Liver (tissue), 9 donors: ENCODE data around the gene THUMPD2. TPM values are rescaled to one million over a fixed set of nuclear protein-coding genes. Genes with fewer than 3 reads are reported as not detected.

ENCODE experiments used
- DNase-seq: peaks from one replicate; pipeline ENCODE4 v3.0.0-alpha.2; 2017; ENCODE audit warnings: low spot score
- H3K27ac ChIP-seq, 2 donors: one replicate each; pipeline ENCODE4 v1.7.0; 2013; ENCODE audit warnings: inconsistent platforms in 2 of 2, low read length in 2 of 2, control low read depth in 1 of 2, low read depth in 1 of 2, mild to moderate bottlenecking in 1 of 2
- H3K27me3 ChIP-seq, 4 donors: one replicate each; pipeline versions ENCODE4 v1.6.1 to v1.7.0; 2013; ENCODE audit warnings: low read length in 3 of 4, inconsistent platforms in 1 of 4, mild to moderate bottlenecking in 1 of 4, moderate library complexity in 1 of 4; ENCODE audit not compliant: control insufficient read depth in 4 of 4, insufficient read depth in 4 of 4
- H3K36me3 ChIP-seq, 4 donors: one replicate each; pipeline versions ENCODE4 v1.6.1 to v1.7.0; 2013; ENCODE audit warnings: low read length in 3 of 4, mild to moderate bottlenecking in 3 of 4, low read depth in 1 of 4, moderate library complexity in 1 of 4; ENCODE audit not compliant: control insufficient read depth in 4 of 4, insufficient read depth in 3 of 4
- H3K4me1 ChIP-seq, 4 donors: one replicate each; pipeline versions ENCODE4 v1.6.1 to v1.7.0; 2013; ENCODE audit warnings: low read length in 3 of 4, mild to moderate bottlenecking in 3 of 4, moderate library complexity in 1 of 4; ENCODE audit not compliant: control insufficient read depth in 4 of 4, insufficient read depth in 4 of 4
- H3K4me3 ChIP-seq, 3 donors: one replicate each; pipeline versions ENCODE4 v1.6.1 to v1.7.0; 2013; ENCODE audit warnings: low read length in 3 of 3, control low read depth in 1 of 3, low read depth in 1 of 3, mild to moderate bottlenecking in 1 of 3
- H3K9ac ChIP-seq, 2 donors: one replicate each; pipeline ENCODE4 v1.7.0; 2013; ENCODE audit warnings: low read length in 2 of 2, mild to moderate bottlenecking in 2 of 2, moderate library complexity in 2 of 2, control low read depth in 1 of 2, low read depth in 1 of 2
- H3K9me3 ChIP-seq, 4 donors: one replicate each; pipeline versions ENCODE4 v1.6.1 to v1.7.0; 2013; ENCODE audit warnings: low read length in 3 of 4; ENCODE audit not compliant: control insufficient read depth in 4 of 4
- ATF3 ChIP-seq: IDR thresholded peaks from 2 replicates; pipeline ENCODE4 v1.6.1; 2016; ENCODE audit warnings: antibody characterized with exemption
- CTCF ChIP-seq: fragments of 150-350 bp; IDR thresholded peaks from 2 replicates; pipeline ENCODE4 v1.5.1; 2017; ENCODE audit warnings: improper control_type of control experiment, low read depth, low read length; ENCODE audit not compliant: missing input control
- EGR1 ChIP-seq, 2 donors: IDR thresholded peaks; 2 replicates each; pipeline ENCODE4 v1.6.1; 2016 to 2018; ENCODE audit warnings: antibody characterized with exemption in 2 of 2, low read depth in 2 of 2
- FOXA1 ChIP-seq: IDR thresholded peaks from 2 replicates; pipeline ENCODE4 v1.6.1; 2016; ENCODE audit warnings: antibody characterized with exemption
- FOXA2 ChIP-seq: IDR thresholded peaks from 2 replicates; pipeline ENCODE4 v1.6.1; 2016; ENCODE audit warnings: antibody characterized with exemption
- GABPA ChIP-seq, 2 donors: IDR thresholded peaks in 1 of 2; conservative IDR thresholded peaks in 1 of 2; 2 replicates each; pipeline ENCODE4 v1.6.1; 2016; ENCODE audit warnings: antibody characterized with exemption in 2 of 2, mild to moderate bottlenecking in 1 of 2, moderate library complexity in 1 of 2
- HNF4A ChIP-seq, 2 donors: conservative IDR thresholded peaks; 2 replicates each; pipeline ENCODE4 v1.6.1; 2016; ENCODE audit warnings: antibody characterized with exemption in 2 of 2, mild to moderate bottlenecking in 2 of 2
- HNF4G ChIP-seq: IDR thresholded peaks from 2 replicates; pipeline ENCODE4 v1.6.1; 2016; ENCODE audit warnings: antibody characterized with exemption
- JUND ChIP-seq, 2 donors: IDR thresholded peaks; 2 replicates each; pipeline ENCODE4 v1.6.1; 2016; ENCODE audit warnings: antibody characterized with exemption in 2 of 2
- MAX ChIP-seq: IDR thresholded peaks from 2 replicates; pipeline ENCODE4 v1.6.1; 2016; ENCODE audit warnings: antibody characterized with exemption
- NR2F2 ChIP-seq: IDR thresholded peaks from 2 replicates; pipeline ENCODE4 v1.6.1; 2016; ENCODE audit warnings: antibody characterized with exemption
- RAD21 ChIP-seq, 2 donors: IDR thresholded peaks; 2 replicates each; pipeline ENCODE4 v1.6.1; 2016; ENCODE audit warnings: antibody characterized with exemption in 2 of 2, mild to moderate bottlenecking in 2 of 2
- RXRA ChIP-seq, 2 donors: IDR thresholded peaks; 2 replicates each; pipeline ENCODE4 v1.6.1; 2017 to 2018; ENCODE audit warnings: antibody characterized with exemption in 2 of 2, mild to moderate bottlenecking in 1 of 2
- SP1 ChIP-seq: IDR thresholded peaks from 2 replicates; pipeline ENCODE4 v1.6.1; 2018; ENCODE audit warnings: antibody characterized with exemption, mild to moderate bottlenecking
- TAF1 ChIP-seq: conservative IDR thresholded peaks from 2 replicates; pipeline ENCODE4 v1.6.1; 2016; ENCODE audit warnings: antibody characterized with exemption, mild to moderate bottlenecking
- YY1 ChIP-seq: IDR thresholded peaks from 2 replicates; pipeline ENCODE4 v1.6.1; 2016; ENCODE audit warnings: antibody characterized with exemption, mild to moderate bottlenecking
- WGBS: extraction: QIAGEN DNeasy Blood & Tissue Kit; methylation state at CpG from one replicate; pipeline ENCODE4 v1.1.7; 2013; 5-methylcytosine and 5-hydroxymethylcytosine counted together
- polyA plus RNA-seq, 2 donors: library from polyadenylated mRNA; stranded (reverse) in 1 of 2; unstranded in 1 of 2; fragments of 200-250 nt in 1 of 2; fragments of >200 nt in 1 of 2; fragmentation: Nextera tagmentation in 1 of 2; extraction: Ambion mirVana in 1 of 2; gene quantifications; one replicate each; pipeline versions ENCODE4 v1.2.1 to v1.2.3, GENCODE V29; 2013 to 2015
- total RNA-seq, 2 donors: library from RNA; depleted of rRNA; stranded (reverse); fragments of >200 nt; gene quantifications; one replicate each; pipeline ENCODE4 v1.2.3, GENCODE V29; 2014
- TF ChIP-seq, protein P1 (sequence below): IDR thresholded peaks from 2 replicates; pipeline ENCODE4 v1.6.1; 2016; ENCODE audit warnings: antibody characterized with exemption
- TF ChIP-seq, protein P2 (sequence below): IDR thresholded peaks from 2 replicates; pipeline ENCODE4 v1.6.1; 2016; ENCODE audit warnings: antibody characterized with exemption, mild to moderate bottlenecking
- donor health status: healthy.
- donor health status: healthy.
- donor health status: healthy.
- donor health status: healthy.
- donor health status: healthy.

THUMPD2 gene
- total and polyA plus RNA-seq, 4 donors, result 2.2 to 5.9 (median 5.0) TPM

DNA sequence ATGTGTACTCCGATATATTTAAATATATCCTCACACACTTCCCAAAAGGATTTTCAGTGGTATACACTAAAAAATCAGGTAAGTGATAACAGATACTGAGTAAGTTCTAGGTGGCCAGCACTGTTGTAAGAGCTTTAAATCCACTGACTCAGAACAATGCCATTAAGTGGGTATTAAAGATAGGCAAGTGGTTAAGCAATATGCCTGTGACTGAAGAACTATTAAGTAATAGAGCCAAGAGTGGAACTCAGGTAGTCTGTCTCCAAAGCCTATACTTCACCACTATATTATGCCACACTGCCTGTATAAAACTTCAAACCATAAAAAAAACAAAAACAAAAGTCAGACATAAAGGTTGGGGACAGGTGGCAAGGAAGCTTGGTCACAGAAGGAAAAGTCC, 37.2 kb downstream of the THUMPD2 start:
- peaks cover 1 to 33% (median 13%) of the 10 kb centered on the region in 4 donors for H3K36me3 ChIP-seq
- H3K9me3 ChIP-seq, result no peaks in the 10 kb centered on the region
- H3K27me3 ChIP-seq, result no peaks in the 10 kb centered on the region
- no peak for DNase-seq
- H3K4me1 ChIP-seq, result no peaks in the 10 kb centered on the region
- TF ChIP-seq FOXA2 (no peak), EGR1 (IDR thresholded peaks at IDR 0.05; ENCODE audit: low read depth in 2 of 2) (no peak), HNF4A (conservative IDR thresholded peaks at IDR 0.05) (no peak), ATF3 (no peak), MAX (no peak), JUND (IDR thresholded peaks at IDR 0.05) (no peak)
- 97% methylated on average over 1 of the region's 1 CpG for WGBS
- no peak overlapping the region for H3K27ac ChIP-seq
- H3K9ac ChIP-seq, result no peak overlapping the region
- no peak overlapping the region for H3K4me3 ChIP-seq

DNA sequence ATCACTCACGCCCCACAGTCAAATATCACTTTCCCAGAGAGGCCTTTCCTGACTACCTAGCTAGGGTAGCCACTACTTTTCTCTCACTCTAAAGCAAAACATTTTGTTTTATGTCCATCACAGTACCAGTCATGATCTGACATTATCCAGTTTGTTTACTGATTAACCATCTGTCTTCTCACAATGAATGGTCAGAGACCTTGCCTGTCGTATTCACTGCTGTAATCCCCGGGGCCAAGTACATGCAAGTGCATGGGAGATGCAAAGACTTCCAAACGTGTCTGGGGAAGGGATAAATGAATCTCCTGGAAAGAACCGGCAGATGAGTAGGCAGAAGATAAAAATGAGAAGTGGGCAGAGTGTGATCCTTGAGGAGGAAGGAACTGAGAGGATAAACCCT, 39.7 kb downstream of the THUMPD2 start:
- Histone ChIP-seq H3K9me3 (no peaks in the 10 kb centered on the region), H3K27ac (no peak overlapping the region), H3K27me3 (no peaks in the 10 kb centered on the region), H3K4me1 (no peaks in the 10 kb centered on the region), H3K9ac (no peak overlapping the region), H3K4me3 (no peak overlapping the region), H3K36me3 (peaks cover 1 to 44% (median 13%) of the 10 kb centered on the region in 4 donors)
- no peak for DNase-seq
- TF ChIP-seq RAD21 (IDR thresholded peaks at IDR 0.05) (no peak), EGR1 (IDR thresholded peaks at IDR 0.05; ENCODE audit: low read depth in 2 of 2) (no peak), GABPA (IDR thresholded peaks at IDR 0.05 in 1 of 2, conservative IDR thresholded peaks at IDR 0.05 in 1 of 2) (no peak), FOXA2 (no peak), FOXA1 (no peak), HNF4A (conservative IDR thresholded peaks at IDR 0.05) (no peak), NR2F2 (no peak), CTCF (no peak), SP1 (no peak), YY1 (no peak), RXRA (IDR thresholded peaks at IDR 0.05) (no peak), HNF4G (no peak), MAX (no peak), ATF3 (no peak), JUND (IDR thresholded peaks at IDR 0.05) (no peak), TAF1 (no peak)
- TF ChIP-seq, protein P1, sequence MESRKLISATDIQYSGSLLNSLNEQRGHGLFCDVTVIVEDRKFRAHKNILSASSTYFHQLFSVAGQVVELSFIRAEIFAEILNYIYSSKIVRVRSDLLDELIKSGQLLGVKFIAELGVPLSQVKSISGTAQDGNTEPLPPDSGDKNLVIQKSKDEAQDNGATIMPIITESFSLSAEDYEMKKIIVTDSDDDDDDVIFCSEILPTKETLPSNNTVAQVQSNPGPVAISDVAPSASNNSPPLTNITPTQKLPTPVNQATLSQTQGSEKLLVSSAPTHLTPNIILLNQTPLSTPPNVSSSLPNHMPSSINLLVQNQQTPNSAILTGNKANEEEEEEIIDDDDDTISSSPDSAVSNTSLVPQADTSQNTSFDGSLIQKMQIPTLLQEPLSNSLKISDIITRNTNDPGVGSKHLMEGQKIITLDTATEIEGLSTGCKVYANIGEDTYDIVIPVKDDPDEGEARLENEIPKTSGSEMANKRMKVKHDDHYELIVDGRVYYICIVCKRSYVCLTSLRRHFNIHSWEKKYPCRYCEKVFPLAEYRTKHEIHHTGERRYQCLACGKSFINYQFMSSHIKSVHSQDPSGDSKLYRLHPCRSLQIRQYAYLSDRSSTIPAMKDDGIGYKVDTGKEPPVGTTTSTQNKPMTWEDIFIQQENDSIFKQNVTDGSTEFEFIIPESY, result no peak
- TF ChIP-seq, protein P2, sequence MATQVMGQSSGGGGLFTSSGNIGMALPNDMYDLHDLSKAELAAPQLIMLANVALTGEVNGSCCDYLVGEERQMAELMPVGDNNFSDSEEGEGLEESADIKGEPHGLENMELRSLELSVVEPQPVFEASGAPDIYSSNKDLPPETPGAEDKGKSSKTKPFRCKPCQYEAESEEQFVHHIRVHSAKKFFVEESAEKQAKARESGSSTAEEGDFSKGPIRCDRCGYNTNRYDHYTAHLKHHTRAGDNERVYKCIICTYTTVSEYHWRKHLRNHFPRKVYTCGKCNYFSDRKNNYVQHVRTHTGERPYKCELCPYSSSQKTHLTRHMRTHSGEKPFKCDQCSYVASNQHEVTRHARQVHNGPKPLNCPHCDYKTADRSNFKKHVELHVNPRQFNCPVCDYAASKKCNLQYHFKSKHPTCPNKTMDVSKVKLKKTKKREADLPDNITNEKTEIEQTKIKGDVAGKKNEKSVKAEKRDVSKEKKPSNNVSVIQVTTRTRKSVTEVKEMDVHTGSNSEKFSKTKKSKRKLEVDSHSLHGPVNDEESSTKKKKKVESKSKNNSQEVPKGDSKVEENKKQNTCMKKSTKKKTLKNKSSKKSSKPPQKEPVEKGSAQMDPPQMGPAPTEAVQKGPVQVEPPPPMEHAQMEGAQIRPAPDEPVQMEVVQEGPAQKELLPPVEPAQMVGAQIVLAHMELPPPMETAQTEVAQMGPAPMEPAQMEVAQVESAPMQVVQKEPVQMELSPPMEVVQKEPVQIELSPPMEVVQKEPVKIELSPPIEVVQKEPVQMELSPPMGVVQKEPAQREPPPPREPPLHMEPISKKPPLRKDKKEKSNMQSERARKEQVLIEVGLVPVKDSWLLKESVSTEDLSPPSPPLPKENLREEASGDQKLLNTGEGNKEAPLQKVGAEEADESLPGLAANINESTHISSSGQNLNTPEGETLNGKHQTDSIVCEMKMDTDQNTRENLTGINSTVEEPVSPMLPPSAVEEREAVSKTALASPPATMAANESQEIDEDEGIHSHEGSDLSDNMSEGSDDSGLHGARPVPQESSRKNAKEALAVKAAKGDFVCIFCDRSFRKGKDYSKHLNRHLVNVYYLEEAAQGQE, result no peak
- WGBS, result 73% methylated on average over 5 of the region's 5 CpGs
